Dermis lymphatic vessel endothelial cell (primary cell): ENCODE measurements around the gene CHIC2. TPM values are rescaled to one million over a fixed set of nuclear protein-coding genes. Genes with fewer than 3 reads are reported as not detected.

Source experiments
- total RNA-seq: library from RNA; depleted of rRNA; stranded (reverse); fragments of >200 nt; gene quantifications from 2 replicates; pipeline ENCODE4 v1.2.1, GENCODE V29; 2014

CHIC2 gene
- 53.3 and 76.0 TPM in 2 replicates for total RNA-seq

DNA sequence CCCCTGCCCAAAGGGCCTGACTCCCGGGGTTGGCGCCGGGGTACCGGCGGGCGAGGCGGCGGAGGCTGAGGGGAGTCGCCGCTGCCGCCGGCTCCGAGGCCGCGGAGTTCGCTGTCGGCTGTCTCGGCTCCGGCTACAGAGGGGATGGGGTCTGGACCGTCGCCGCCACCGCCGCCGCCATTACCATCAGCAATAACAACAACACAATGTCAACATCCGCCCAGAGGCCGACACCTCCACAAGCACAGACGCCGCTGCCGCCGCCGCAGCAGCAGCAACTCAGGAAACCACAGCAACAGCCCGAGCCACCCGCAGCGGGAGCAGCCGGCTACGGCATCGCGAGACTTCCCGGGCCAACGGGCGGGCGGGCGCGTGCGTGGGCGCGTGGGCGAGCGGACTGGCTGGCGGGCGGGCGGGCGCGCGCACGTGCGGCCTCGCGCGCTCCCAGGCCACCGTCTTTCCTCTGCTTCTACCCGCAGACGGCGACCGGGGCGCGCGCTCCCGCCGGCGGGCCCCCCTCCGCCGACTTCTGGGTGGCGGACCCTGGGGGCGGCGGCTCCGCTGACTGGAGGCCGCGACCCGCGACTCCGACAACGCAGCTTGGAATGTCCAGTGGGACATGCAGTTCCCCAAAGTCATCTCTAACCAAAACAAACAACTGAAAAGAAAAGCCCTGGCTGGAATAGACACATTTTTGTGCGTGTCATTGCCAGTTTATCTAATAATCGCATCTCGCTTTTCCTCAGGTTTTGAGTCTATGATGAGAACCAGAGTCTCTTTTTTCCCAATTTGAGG lies at the start of gene CHIC2:
Gene CHIC2 (minus strand): TSS at position 289 of the 795 bp plus-strand sequence. CDS start 305 bp downstream, outside the sequence.

DNA sequence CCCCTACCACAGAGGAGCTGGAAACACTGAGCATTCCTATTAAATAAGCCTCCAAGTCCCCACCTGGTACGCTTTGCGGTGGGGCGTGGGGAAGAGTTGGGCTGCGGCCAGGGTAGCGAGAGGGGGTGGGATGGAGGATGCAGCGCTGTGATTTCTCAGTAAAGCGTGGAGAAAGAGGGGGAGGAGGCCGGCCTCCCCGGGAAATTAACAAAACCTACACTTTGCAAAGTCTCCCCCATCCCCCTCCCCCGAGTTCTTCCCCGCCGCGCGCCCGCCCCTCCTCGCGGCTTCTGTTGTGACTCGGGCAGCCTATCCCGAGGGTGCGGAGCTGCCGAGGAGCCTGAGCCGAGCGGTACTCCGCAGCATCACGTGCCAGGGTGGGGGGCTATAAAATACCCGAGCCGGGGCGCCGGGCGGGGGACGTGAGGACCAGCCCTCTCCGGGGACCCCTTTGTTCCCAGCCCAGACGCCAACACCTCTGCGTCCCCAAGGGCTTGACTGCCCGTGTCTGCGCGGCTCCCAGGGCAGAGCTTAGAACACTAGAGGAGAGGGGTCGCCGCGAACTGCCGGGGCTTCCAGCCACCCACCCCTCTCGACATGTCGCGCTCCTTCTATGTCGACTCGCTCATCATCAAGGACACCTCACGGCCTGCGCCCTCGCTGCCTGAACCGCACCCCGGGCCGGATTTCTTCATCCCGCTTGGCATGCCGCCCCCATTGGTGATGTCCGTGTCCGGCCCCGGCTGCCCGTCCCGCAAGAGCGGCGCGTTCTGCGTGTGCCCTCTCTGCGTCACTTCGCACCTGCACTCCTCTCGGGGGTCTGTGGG lies 35.6 kb upstream of the CHIC2 start, which contains the start of gene GSX2:
Gene GSX2 (plus strand): TSS at position 416 of the 827 bp plus-strand sequence. CDS start 182 bp downstream, at position 598.

Other genes starting within 250 kb of the CHIC2 start
- gene GSX2, start 35.6 kb upstream of the CHIC2 start, total RNA-seq = not detected in 2 replicates
- 0.26 and 1.1 TPM in 2 replicates for gene PDGFRA, start 164.7 kb upstream of the CHIC2 start, total RNA-seq